Measurements from ENCODE around the gene HOXB2. TPM values are rescaled to one million over a fixed set of nuclear protein-coding genes. Genes with fewer than 3 reads are reported as not detected.

Gene HOXB2
- total and polyA plus RNA-seq, 2 donors (not counting 1 experiment from before 2014, with no cell fraction given) = 6.1 to 9.2 TPM

GRCh38 chr17:48554412-48555257 lies 9.7 kb upstream of the HOXB2 start:
- Histone ChIP-seq H3K36me3 (replicated peaks in 1 of 2; ENCODE audit: control extremely low read depth in 1 of 2, control insufficient read depth in 1 of 2, extremely low read depth in 1 of 2, insufficient read depth in 2 of 2, low read length in 1 of 2) (no peaks in the 10 kb centered on the region), H4K20me1 (ENCODE audit: control insufficient read depth, insufficient read depth, low read length, poor library complexity, severe bottlenecking) (no peaks in the 10 kb centered on the region), H3K4me1 (ENCODE audit: control insufficient read depth in 2 of 2, insufficient read depth in 2 of 2, low read length in 2 of 2) (peaks cover 0 to 4% of the 10 kb centered on the region in 2 donors), H3K4me2 (replicated peaks; ENCODE audit: low read depth, low read length, poor library complexity, severe bottlenecking) (no peak overlapping the region), H3K27me3 (replicated peaks in 1 of 4; ENCODE audit: control extremely low read depth in 1 of 4, control insufficient read depth in 3 of 4, insufficient read depth in 4 of 4, low read length in 3 of 4) (peaks cover 0 to 31% (median 10%) of the 10 kb centered on the region in 4 experiments), H3K27ac (ENCODE audit: low read length in 2 of 2) (no peak overlapping the region), H2AFZ (ENCODE audit: insufficient read depth, low read depth, low read length, poor library complexity, severe bottlenecking) (no peak overlapping the region), H3K9ac (ENCODE audit: low read length) (no peak overlapping the region), H3K4me3 (ENCODE audit: control extremely low read depth in 1 of 5, extremely low read depth in 1 of 5, insufficient read depth in 1 of 5, low read depth in 2 of 5, low read length in 4 of 5) (no peak overlapping the region), H3K79me2 (ENCODE audit: control insufficient read depth, insufficient read depth, low read length) (no peaks in the 10 kb centered on the region), H3K9me3 (ENCODE audit: control extremely low read depth in 1 of 3, control insufficient read depth in 2 of 3, insufficient read depth in 1 of 3, low read length in 2 of 3) (peaks cover 0 to 8% (median 0%) of the 10 kb centered on the region in 3 donors)
- 88% methylated on average over 35 of the region's 44 CpGs for WGBS (ENCODE audit: insufficient coverage)
- H3K4me1 Mint-ChIP-seq = peaks cover 4% of the 10 kb centered on the region
- no peak overlapping the region for H3K27ac Mint-ChIP-seq
- no peaks in the 10 kb centered on the region for H3K9me3 Mint-ChIP-seq (ENCODE audit: insufficient read depth)
- H3K4me3 Mint-ChIP-seq = no peak overlapping the region
- no peak for DNase-seq
- ChIA-PET POLR2A (no interaction called here), CTCF (interaction anchor here (0.5 kb wide), 1 partner anchor 33 kb away, joined by 4 read pairs; no protein-coding TSS in a partner anchor)
- no peak for ATAC-seq (ENCODE audit: low read depth)
- intact Hi-C loops (cut with micrococcal nuclease) = no loop called here
- TF ChIP-seq EZH2 (IDR thresholded peaks at IDR 0.05; ENCODE audit: borderline replicate concordance, insufficient read depth, low read depth, low read length, poor library complexity, severe bottlenecking) (no peak), CTCF (IDR thresholded peaks at IDR 0.05) (no peak)
- H3K27me3 Mint-ChIP-seq = peaks cover 39% of the 10 kb centered on the region

GRCh38 chr17:48553826-48554225 lies 8.9 kb upstream of the HOXB2 start:
- H3K9me3 Mint-ChIP-seq (ENCODE audit: insufficient read depth) = no peaks in the 10 kb centered on the region
- Histone ChIP-seq H2AFZ (ENCODE audit: insufficient read depth, low read depth, low read length, poor library complexity, severe bottlenecking) (no peak overlapping the region), H3K4me3 (ENCODE audit: control extremely low read depth in 1 of 5, extremely low read depth in 1 of 5, insufficient read depth in 1 of 5, low read depth in 2 of 5, low read length in 4 of 5) (no peak overlapping the region), H3K9me3 (ENCODE audit: control extremely low read depth in 1 of 3, control insufficient read depth in 2 of 3, insufficient read depth in 1 of 3, low read length in 2 of 3) (peaks cover 0 to 8% (median 0%) of the 10 kb centered on the region in 3 donors), H3K79me2 (ENCODE audit: control insufficient read depth, insufficient read depth, low read length) (no peaks in the 10 kb centered on the region), H4K20me1 (ENCODE audit: control insufficient read depth, insufficient read depth, low read length, poor library complexity, severe bottlenecking) (no peaks in the 10 kb centered on the region), H3K4me1 (ENCODE audit: control insufficient read depth in 2 of 2, insufficient read depth in 2 of 2, low read length in 2 of 2) (peaks cover 0 to 4% of the 10 kb centered on the region in 2 donors), H3K27me3 (replicated peaks in 1 of 4; ENCODE audit: control extremely low read depth in 1 of 4, control insufficient read depth in 3 of 4, insufficient read depth in 4 of 4, low read length in 3 of 4) (peaks cover 0 to 31% (median 10%) of the 10 kb centered on the region in 4 experiments), H3K27ac (ENCODE audit: low read length in 2 of 2) (no peak overlapping the region), H3K36me3 (replicated peaks in 1 of 2; ENCODE audit: control extremely low read depth in 1 of 2, control insufficient read depth in 1 of 2, extremely low read depth in 1 of 2, insufficient read depth in 2 of 2, low read length in 1 of 2) (no peaks in the 10 kb centered on the region), H3K4me2 (replicated peaks; ENCODE audit: low read depth, low read length, poor library complexity, severe bottlenecking) (no peak overlapping the region), H3K9ac (ENCODE audit: low read length) (no peak overlapping the region)
- POLR2A ChIA-PET = no interaction called here
- no peak for DNase-seq
- CTCF ChIA-PET = interaction anchor here (0.5 kb wide), 1 partner anchor 32 kb away, joined by 4 read pairs; no protein-coding TSS in a partner anchor
- intact Hi-C loops (cut with micrococcal nuclease) = no loop called here
- no peak for ATAC-seq (ENCODE audit: low read depth)
- H3K4me3 Mint-ChIP-seq = no peak overlapping the region
- no peak overlapping the region for H3K27ac Mint-ChIP-seq
- H3K27me3 Mint-ChIP-seq = peaks cover 34% of the 10 kb centered on the region
- 100% methylated on average over 1 of the region's 1 CpG for WGBS (ENCODE audit: insufficient coverage)
- no peak for TF ChIP-seq CTCF (IDR thresholded peaks at IDR 0.05)
- TF ChIP-seq EZH2 (IDR thresholded peaks at IDR 0.05; ENCODE audit: borderline replicate concordance, insufficient read depth, low read depth, low read length, poor library complexity, severe bottlenecking) = no peak
- H3K4me1 Mint-ChIP-seq = peaks cover 4% of the 10 kb centered on the region
